WTC11 (cell line): ENCODE data around the gene MLLT1. TPM values are rescaled to one million over a fixed set of nuclear protein-coding genes. Genes with fewer than 3 reads are reported as not detected.

Experiments used
- ATAC-seq: fragments of 200-7000 bp; cut with Tn5 transposase; 2 replicates; pipeline ENCODE4 v1.10.0; 2021; ENCODE audit warnings: mild to moderate bottlenecking, moderate library complexity
- CTCF ChIA-PET: fragments of 300-600 bp; sonication (Branson Sonifier 250); formaldehyde crosslinking; loops from one replicate; lab custom pipeline; 2021; ENCODE audit warnings: antibody characterized with exemption; lab: Charles Lee
- POLR2A ChIA-PET: fragments of 350-600 bp; sonication (Branson Sonifier 250); formaldehyde crosslinking; loops from one replicate; lab custom pipeline; 2021; ENCODE audit warnings: antibody characterized with exemption; lab: Charles Lee
- DNase-seq: peaks from one replicate; pipeline ENCODE4 v3.0.0; 2021; ENCODE audit warnings: low spot score
- H3K27ac Mint-ChIP-seq: 2 replicates; pipeline ENCODE4 v1.8.0; 2021; ENCODE audit warnings: mixed read lengths
- H3K27me3 Mint-ChIP-seq: 2 replicates; pipeline ENCODE4 v1.8.0; 2021; ENCODE audit warnings: low read depth, mild to moderate bottlenecking, moderate library complexity, mixed read lengths
- H3K36me3 Mint-ChIP-seq: 2 replicates; pipeline ENCODE4 v1.8.0; 2021; ENCODE audit warnings: mixed read lengths
- H3K4me1 Mint-ChIP-seq: 2 replicates; pipeline ENCODE4 v1.8.0; 2022; ENCODE audit warnings: mixed read lengths
- H3K4me3 Mint-ChIP-seq: 2 replicates; pipeline ENCODE4 v1.8.0; 2021; ENCODE audit warnings: mild to moderate bottlenecking, moderate library complexity, mixed read lengths
- H3K9me3 Mint-ChIP-seq: 2 replicates; pipeline ENCODE4 v1.8.0; 2021; ENCODE audit warnings: mixed read lengths
- ARID4B ChIP-seq: sonication (generic); formaldehyde crosslinking; IDR thresholded peaks from 2 replicates; pipeline ENCODE4 v1.8.0; 2023; ENCODE audit warnings: missing genetic modification reagents, mild to moderate bottlenecking, borderline replicate concordance
- CBFB ChIP-seq: sonication (generic); formaldehyde crosslinking; IDR thresholded peaks from 2 replicates; pipeline ENCODE4 v1.8.1; 2022; ENCODE audit warnings: mild to moderate bottlenecking, low read depth, missing genetic modification reagents
- E2F1 ChIP-seq: sonication (generic); formaldehyde crosslinking; IDR thresholded peaks from 2 replicates; pipeline ENCODE4 v1.8.0; 2022; ENCODE audit warnings: mild to moderate bottlenecking, missing genetic modification reagents
- ELF4 ChIP-seq: sonication (generic); formaldehyde crosslinking; IDR thresholded peaks from 2 replicates; pipeline ENCODE4 v1.8.1; 2022; ENCODE audit warnings: low read depth, mild to moderate bottlenecking, moderate library complexity, missing genetic modification reagents
- JAZF1 ChIP-seq: fragments of 250-450 bp; sonication (Bioruptor Pico); IDR thresholded peaks from 2 replicates; pipeline ENCODE4 v1.9.0; 2021; ENCODE audit warnings: moderate library complexity, mild to moderate bottlenecking, inconsistent platforms
- JUN ChIP-seq: sonication (generic); formaldehyde crosslinking; IDR thresholded peaks from 2 replicates; pipeline ENCODE4 v1.8.0; 2023; ENCODE audit warnings: mild to moderate bottlenecking, missing genetic modification reagents
- RELA ChIP-seq: sonication (generic); formaldehyde crosslinking; IDR thresholded peaks from 2 replicates; pipeline ENCODE4 v1.8.1; 2022; ENCODE audit warnings: missing genetic modification reagents, mild to moderate bottlenecking, borderline replicate concordance
- ZNF138 ChIP-seq: sonication (generic); formaldehyde crosslinking; conservative IDR thresholded peaks from 2 replicates; pipeline ENCODE4 v1.8.1; 2022; ENCODE audit warnings: mild to moderate bottlenecking, moderate library complexity, missing genetic modification reagents
- ZNF423 ChIP-seq: fragments of 250-450 bp; sonication (Bioruptor Pico); IDR thresholded peaks from 2 replicates; pipeline ENCODE4 v2.1.2; 2022; ENCODE audit warnings: mild to moderate bottlenecking, moderate library complexity
- total RNA-seq: library from RNA; stranded (reverse); gene quantifications from 3 replicates; pipeline ENCODE4 v1.2.3, GENCODE V29; 2021
- TF ChIP-seq, protein P1 (sequence below): sonication (generic); formaldehyde crosslinking; IDR thresholded peaks from 2 replicates; pipeline ENCODE4 v1.8.1; 2023; ENCODE audit warnings: mild to moderate bottlenecking, missing genetic modification reagents, borderline replicate concordance
- TF ChIP-seq, protein P2 (sequence below): sonication (generic); formaldehyde crosslinking; IDR thresholded peaks from 2 replicates; pipeline ENCODE4 v1.8.1; 2023; ENCODE audit warnings: mild to moderate bottlenecking, missing genetic modification reagents
- TF ChIP-seq, protein P3 (sequence below): sonication (generic); formaldehyde crosslinking; conservative IDR thresholded peaks from 2 replicates; pipeline ENCODE4 v1.8.1; 2022; ENCODE audit warnings: mild to moderate bottlenecking, missing genetic modification reagents
- TF ChIP-seq, protein P4 (sequence below): sonication (generic); formaldehyde crosslinking; IDR thresholded peaks from 2 replicates; pipeline ENCODE4 v1.8.1; 2022; ENCODE audit warnings: mild to moderate bottlenecking, missing genetic modification reagents, moderate library complexity, borderline replicate concordance

The MLLT1 gene
- total RNA-seq, 1 experiment from 2014 or later = 58.2 TPM

GRCh38 chr19:6185835-6186834 is 93.6 kb downstream of the MLLT1 start:
- DNase-seq = no peak
- Mint-ChIP-seq H3K27ac (no peak overlapping the region), H3K9me3 (peaks cover 74% of the 10 kb centered on the region), H3K4me1 (no peaks in the 10 kb centered on the region), H3K4me3 (no peak overlapping the region), H3K27me3 (peaks cover 59% of the 10 kb centered on the region), H3K36me3 (peaks cover 43% of the 10 kb centered on the region)
- ChIA-PET CTCF (no interaction called here), POLR2A (interaction anchor here (0.6 kb wide), 2 partner anchors 11 to 98 kb away, joined by 3 to 4 read pairs; no protein-coding TSS in a partner anchor)
- no peak for ATAC-seq
- TF ChIP-seq ARID4B (CRISPR knock-in tag) (no peak), JUN (CRISPR knock-in tag) (no peak), JAZF1 (CRISPR knock-in tag) (no peak)
- TF ChIP-seq, protein P1, sequence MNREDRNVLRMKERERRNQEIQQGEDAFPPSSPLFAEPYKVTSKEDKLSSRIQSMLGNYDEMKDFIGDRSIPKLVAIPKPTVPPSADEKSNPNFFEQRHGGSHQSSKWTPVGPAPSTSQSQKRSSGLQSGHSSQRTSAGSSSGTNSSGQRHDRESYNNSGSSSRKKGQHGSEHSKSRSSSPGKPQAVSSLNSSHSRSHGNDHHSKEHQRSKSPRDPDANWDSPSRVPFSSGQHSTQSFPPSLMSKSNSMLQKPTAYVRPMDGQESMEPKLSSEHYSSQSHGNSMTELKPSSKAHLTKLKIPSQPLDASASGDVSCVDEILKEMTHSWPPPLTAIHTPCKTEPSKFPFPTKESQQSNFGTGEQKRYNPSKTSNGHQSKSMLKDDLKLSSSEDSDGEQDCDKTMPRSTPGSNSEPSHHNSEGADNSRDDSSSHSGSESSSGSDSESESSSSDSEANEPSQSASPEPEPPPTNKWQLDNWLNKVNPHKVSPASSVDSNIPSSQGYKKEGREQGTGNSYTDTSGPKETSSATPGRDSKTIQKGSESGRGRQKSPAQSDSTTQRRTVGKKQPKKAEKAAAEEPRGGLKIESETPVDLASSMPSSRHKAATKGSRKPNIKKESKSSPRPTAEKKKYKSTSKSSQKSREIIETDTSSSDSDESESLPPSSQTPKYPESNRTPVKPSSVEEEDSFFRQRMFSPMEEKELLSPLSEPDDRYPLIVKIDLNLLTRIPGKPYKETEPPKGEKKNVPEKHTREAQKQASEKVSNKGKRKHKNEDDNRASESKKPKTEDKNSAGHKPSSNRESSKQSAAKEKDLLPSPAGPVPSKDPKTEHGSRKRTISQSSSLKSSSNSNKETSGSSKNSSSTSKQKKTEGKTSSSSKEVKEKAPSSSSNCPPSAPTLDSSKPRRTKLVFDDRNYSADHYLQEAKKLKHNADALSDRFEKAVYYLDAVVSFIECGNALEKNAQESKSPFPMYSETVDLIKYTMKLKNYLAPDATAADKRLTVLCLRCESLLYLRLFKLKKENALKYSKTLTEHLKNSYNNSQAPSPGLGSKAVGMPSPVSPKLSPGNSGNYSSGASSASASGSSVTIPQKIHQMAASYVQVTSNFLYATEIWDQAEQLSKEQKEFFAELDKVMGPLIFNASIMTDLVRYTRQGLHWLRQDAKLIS = no peak

GRCh38 chr19:6185093-6185834 is 94.5 kb downstream of the MLLT1 start:
- Mint-ChIP-seq H3K4me1 (no peaks in the 10 kb centered on the region), H3K4me3 (no peak overlapping the region), H3K27me3 (peaks cover 56% of the 10 kb centered on the region), H3K27ac (no peak overlapping the region), H3K9me3 (peaks cover 71% of the 10 kb centered on the region), H3K36me3 (peaks cover 35% of the 10 kb centered on the region)
- CTCF ChIA-PET = no interaction called here
- DNase-seq (no peak), ATAC-seq (no peak)
- no peak for TF ChIP-seq E2F1 (CRISPR knock-in tag)
- TF ChIP-seq, protein P2, sequence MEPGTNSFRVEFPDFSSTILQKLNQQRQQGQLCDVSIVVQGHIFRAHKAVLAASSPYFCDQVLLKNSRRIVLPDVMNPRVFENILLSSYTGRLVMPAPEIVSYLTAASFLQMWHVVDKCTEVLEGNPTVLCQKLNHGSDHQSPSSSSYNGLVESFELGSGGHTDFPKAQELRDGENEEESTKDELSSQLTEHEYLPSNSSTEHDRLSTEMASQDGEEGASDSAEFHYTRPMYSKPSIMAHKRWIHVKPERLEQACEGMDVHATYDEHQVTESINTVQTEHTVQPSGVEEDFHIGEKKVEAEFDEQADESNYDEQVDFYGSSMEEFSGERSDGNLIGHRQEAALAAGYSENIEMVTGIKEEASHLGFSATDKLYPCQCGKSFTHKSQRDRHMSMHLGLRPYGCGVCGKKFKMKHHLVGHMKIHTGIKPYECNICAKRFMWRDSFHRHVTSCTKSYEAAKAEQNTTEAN = no peak
- POLR2A ChIA-PET = interaction anchor here (0.6 kb wide), 1 partner anchor 12 kb away, joined by 3 read pairs; no protein-coding TSS in a partner anchor

- peaks cover 59% of the 10 kb centered on the region for H3K9me3 Mint-ChIP-seq
- no peak for ATAC-seq
- peaks cover 9% of the 10 kb centered on the region; the same call in 1 of the 2 replicates for H3K36me3 Mint-ChIP-seq
- no peak overlapping the region for H3K4me3 Mint-ChIP-seq
- ChIA-PET CTCF (interaction anchor here (0.6 kb wide), 1 partner anchor 14 kb away, joined by 3 read pairs; no protein-coding TSS in a partner anchor), POLR2A (no interaction called here)
- H3K27me3 Mint-ChIP-seq = peaks cover 42% of the 10 kb centered on the region
- H3K27ac Mint-ChIP-seq = no peak overlapping the region
- no peaks in the 10 kb centered on the region for H3K4me1 Mint-ChIP-seq
- no peak for DNase-seq
- TF ChIP-seq ZNF138 = no peak
- TF ChIP-seq ELF4 (CRISPR knock-in tag) = no peak
- TF ChIP-seq ZNF423 (CRISPR knock-in tag) = no peak
- TF ChIP-seq, protein P3, sequence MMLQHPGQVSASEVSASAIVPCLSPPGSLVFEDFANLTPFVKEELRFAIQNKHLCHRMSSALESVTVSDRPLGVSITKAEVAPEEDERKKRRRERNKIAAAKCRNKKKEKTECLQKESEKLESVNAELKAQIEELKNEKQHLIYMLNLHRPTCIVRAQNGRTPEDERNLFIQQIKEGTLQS (CRISPR knock-in tag) = no peak
- no peak for TF ChIP-seq RELA
- no peak for TF ChIP-seq CBFB (CRISPR knock-in tag)
- TF ChIP-seq, protein P4, sequence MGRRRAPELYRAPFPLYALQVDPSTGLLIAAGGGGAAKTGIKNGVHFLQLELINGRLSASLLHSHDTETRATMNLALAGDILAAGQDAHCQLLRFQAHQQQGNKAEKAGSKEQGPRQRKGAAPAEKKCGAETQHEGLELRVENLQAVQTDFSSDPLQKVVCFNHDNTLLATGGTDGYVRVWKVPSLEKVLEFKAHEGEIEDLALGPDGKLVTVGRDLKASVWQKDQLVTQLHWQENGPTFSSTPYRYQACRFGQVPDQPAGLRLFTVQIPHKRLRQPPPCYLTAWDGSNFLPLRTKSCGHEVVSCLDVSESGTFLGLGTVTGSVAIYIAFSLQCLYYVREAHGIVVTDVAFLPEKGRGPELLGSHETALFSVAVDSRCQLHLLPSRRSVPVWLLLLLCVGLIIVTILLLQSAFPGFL (CRISPR knock-in tag) = no peak
These were observed 98.7 kb downstream of the MLLT1 start for GRCh38 chr19:6181119-6181518.
